Dermis microvascular lymphatic vessel endothelial cell (primary cell): ENCODE results near the gene EID2. TPM values are rescaled to one million over a fixed set of nuclear protein-coding genes. Genes with fewer than 3 reads are reported as not detected.

Source experiments
- DNase-seq, 2 donors: peaks; one replicate each; pipeline versions ENCODE4 v3.0.0 to v3.0.0-alpha.2; 2010; ENCODE audit warnings: low read depth in 2 of 2
- total RNA-seq: library from RNA; depleted of rRNA; stranded (reverse); fragments of >200 nt; gene quantifications from 2 replicates; pipeline ENCODE4 v1.2.1, GENCODE V29; 2014

EID2 gene
- 13.2 and 17.4 TPM in 2 replicates for total RNA-seq

- DNase-seq: peak; percentile 88 to 96
These were observed at the start of gene EID2 for GRCh38 chr19:39539518-39540332. Gene EID2, minus strand, starts transcription at chr19:39540161. Its CDS starts 82 bp downstream, at chr19:39540079.

- DNase-seq: no peak
These were observed 48.1 kb upstream of the EID2 start for GRCh38 chr19:39588066-39588465.

- no peak for DNase-seq
These were observed 47.5 kb upstream of the EID2 start for GRCh38 chr19:39587496-39587895.

- no peak for DNase-seq
These were observed 43.1 kb upstream of the EID2 start for GRCh38 chr19:39582891-39583625.

GRCh38 chr19:39582442-39582841, 42.5 kb upstream of the EID2 start:
- DNase-seq: no peak

- DNase-seq: no peak
These were observed 28.6 kb upstream of the EID2 start for GRCh38 chr19:39568604-39569003.

- no peak for DNase-seq
These were observed 26.1 kb upstream of the EID2 start for GRCh38 chr19:39566064-39566463.

GRCh38 chr19:39563408-39563807, 23.4 kb upstream of the EID2 start:
- peak in 1 of 2 donors; percentile 15 for DNase-seq

- no peak for DNase-seq
These were observed 18.7 kb upstream of the EID2 start for GRCh38 chr19:39558624-39559117.

- DNase-seq: no peak
These were observed 18.1 kb upstream of the EID2 start for GRCh38 chr19:39557811-39558623.

GRCh38 chr19:39555883-39556282, 15.9 kb upstream of the EID2 start:
- no peak for DNase-seq

GRCh38 chr19:39554701-39555311, 14.8 kb upstream of the EID2 start:
- DNase-seq: no peak

- DNase-seq: no peak
These were observed 13.2 kb upstream of the EID2 start for GRCh38 chr19:39553082-39553652.

- no peak for DNase-seq
These were observed 10.2 kb upstream of the EID2 start for GRCh38 chr19:39550197-39550596.

GRCh38 chr19:39546599-39546998, 6.6 kb upstream of the EID2 start:
- DNase-seq: no peak

GRCh38 chr19:39544911-39545310, 5.0 kb upstream of the EID2 start:
- no peak for DNase-seq

GRCh38 chr19:39544226-39544903, 4.4 kb upstream of the EID2 start:
- no peak for DNase-seq

GRCh38 chr19:39543477-39543857, 3.5 kb upstream of the EID2 start:
- no peak for DNase-seq

GRCh38 chr19:39542206-39542605, 2.2 kb upstream of the EID2 start:
- peak in 1 of 2 donors; percentile 72 for DNase-seq

- DNase-seq: no peak
These were observed 342 bp upstream of the EID2 start for GRCh38 chr19:39540333-39540673.

- peak in 1 of 2 donors; percentile 26 for DNase-seq
These were observed 820 bp downstream of the EID2 start for GRCh38 chr19:39539165-39539517.
